ENCODE data around the gene CORO2B. TPM values are rescaled to one million over a fixed set of nuclear protein-coding genes. Genes with fewer than 3 reads are reported as not detected.
A peak's percentile ranks its signal among the peaks of the same experiment; 100 is the strongest.
"Not testable (repeated sequence)": the region's sequence is repeated elsewhere in the genome, so short reads cannot be mapped to it uniquely, and the experiment has no call there.

CORO2B gene
- total and polyA plus RNA-seq, 10 donors, result 0.93 to 8.8 (median 3.6) TPM

DNA sequence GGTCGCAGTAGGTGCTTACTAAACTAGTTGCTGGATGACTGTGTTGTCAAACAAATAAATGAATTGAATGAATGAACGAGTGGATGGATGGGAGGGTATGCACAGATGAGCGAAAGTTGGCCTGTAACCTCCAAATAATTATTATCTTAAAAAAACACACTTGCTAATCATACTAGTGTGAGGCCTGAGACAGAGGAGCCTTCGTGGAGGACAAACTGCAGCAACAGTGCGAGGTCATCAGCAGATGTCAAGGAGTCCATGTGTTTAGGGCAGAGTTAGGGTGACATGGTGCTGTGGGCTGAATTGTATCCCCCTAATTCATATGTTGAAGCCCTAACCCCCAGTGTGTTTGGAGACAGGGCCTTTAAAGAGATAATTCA is 24.4 kb downstream of the CORO2B start:
- H3K4me3 ChIP-seq, result no peak overlapping the region
- H3K27ac ChIP-seq, result no peak overlapping the region
- no peaks in the 10 kb centered on the region for H3K27me3 ChIP-seq (replicated peaks in 1 of 7)
- 87 to 95% (median 91%) methylated on average over 5 of the region's 5 CpGs for WGBS, 5 donors
- TF ChIP-seq, protein P1, sequence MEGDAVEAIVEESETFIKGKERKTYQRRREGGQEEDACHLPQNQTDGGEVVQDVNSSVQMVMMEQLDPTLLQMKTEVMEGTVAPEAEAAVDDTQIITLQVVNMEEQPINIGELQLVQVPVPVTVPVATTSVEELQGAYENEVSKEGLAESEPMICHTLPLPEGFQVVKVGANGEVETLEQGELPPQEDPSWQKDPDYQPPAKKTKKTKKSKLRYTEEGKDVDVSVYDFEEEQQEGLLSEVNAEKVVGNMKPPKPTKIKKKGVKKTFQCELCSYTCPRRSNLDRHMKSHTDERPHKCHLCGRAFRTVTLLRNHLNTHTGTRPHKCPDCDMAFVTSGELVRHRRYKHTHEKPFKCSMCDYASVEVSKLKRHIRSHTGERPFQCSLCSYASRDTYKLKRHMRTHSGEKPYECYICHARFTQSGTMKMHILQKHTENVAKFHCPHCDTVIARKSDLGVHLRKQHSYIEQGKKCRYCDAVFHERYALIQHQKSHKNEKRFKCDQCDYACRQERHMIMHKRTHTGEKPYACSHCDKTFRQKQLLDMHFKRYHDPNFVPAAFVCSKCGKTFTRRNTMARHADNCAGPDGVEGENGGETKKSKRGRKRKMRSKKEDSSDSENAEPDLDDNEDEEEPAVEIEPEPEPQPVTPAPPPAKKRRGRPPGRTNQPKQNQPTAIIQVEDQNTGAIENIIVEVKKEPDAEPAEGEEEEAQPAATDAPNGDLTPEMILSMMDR (IDR thresholded peaks at IDR 0.05 in 8 of 11, conservative IDR thresholded peaks at IDR 0.05 in 3 of 11), result no peak
- TF ChIP-seq POLR2A (IDR thresholded peaks at IDR 0.05) (no peak), POLR2AphosphoS5 (IDR thresholded peaks at IDR 0.05) (no peak)
- peaks cover 0 to 45% (median 13%) of the 10 kb centered on the region in 6 donors for H3K4me1 ChIP-seq
- DNase-seq, result no peak
- H3K36me3 ChIP-seq, result no peaks in the 10 kb centered on the region
- peaks cover 0 to 8% (median 0%) of the 10 kb centered on the region in 8 donors for H3K9me3 ChIP-seq
- intact Hi-C loops (cut with DNase I; ENCODE audit: low total_unique reads), result no loop called here

DNA sequence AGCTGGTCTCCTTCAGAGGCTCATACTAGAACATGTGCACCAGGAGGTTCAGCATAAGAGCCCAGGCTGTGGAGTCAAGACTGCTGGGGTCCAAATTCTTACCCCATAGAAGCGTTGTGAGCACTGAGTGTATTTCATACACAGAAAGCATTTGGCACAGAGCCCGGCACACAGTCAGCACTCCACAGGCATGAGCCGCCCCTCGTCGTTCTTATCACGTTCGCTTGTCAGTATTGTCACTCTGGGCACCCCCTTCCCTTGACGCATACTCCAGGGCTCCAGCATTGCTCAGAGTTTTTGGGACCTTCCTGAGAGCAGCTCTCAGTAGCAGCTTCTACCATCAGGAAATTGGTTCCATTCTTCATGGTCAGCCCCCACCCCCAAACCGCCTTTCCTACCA is 25.2 kb downstream of the CORO2B start:
- no peak overlapping the region for H3K4me3 ChIP-seq
- peaks cover 0 to 8% (median 0%) of the 10 kb centered on the region in 8 donors for H3K9me3 ChIP-seq
- TF ChIP-seq POLR2AphosphoS5 (IDR thresholded peaks at IDR 0.05), result no peak
- TF ChIP-seq POLR2A (IDR thresholded peaks at IDR 0.05), result no peak
- TF ChIP-seq, protein P1 (IDR thresholded peaks at IDR 0.05 in 8 of 11, conservative IDR thresholded peaks at IDR 0.05 in 3 of 11), result no peak
- no peaks in the 10 kb centered on the region for H3K36me3 ChIP-seq
- peaks cover 0 to 43% (median 11%) of the 10 kb centered on the region in 6 donors for H3K4me1 ChIP-seq
- peak; percentile 57 for DNase-seq
- WGBS, 5 donors, result 90 to 94% (median 93%) methylated on average over 9 of the region's 9 CpGs
- H3K27me3 ChIP-seq (replicated peaks in 1 of 7), result no peaks in the 10 kb centered on the region
- no peak overlapping the region for H3K27ac ChIP-seq
- intact Hi-C loops (cut with DNase I; ENCODE audit: low total_unique reads), result no loop called here

DNA sequence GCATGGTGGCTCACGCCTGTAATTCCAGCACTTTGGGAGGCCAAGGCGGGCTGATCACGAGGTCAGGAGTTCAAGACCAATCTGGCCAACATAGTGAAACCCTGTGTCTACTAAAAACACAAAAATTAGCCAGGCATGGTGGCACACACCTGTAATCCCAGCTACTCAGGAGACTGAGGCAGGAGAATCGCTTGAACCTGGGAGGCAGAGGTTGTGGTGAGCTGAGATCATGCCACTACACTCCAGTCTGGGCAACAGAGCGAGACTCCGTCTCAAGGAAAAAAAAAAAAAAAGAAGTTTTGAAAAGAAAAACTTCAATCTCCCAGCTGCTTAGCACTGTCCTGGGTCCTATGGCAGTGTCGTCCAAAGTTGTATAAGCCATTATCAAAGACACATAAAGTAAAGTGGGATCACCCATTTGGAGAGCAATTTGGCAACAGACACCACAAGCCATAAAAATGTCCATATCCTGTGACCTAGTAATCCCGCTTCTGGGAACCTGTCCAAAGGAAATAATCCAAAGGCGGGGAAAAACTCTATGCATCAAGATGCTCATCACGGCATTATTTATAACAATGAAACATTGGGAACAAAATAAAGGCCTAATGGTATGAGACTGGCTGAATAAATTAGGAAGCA is 26.2 kb downstream of the CORO2B start:
- intact Hi-C loops (cut with DNase I; ENCODE audit: low total_unique reads); H3K27me3 ChIP-seq (replicated peaks in 1 of 7); H3K27ac ChIP-seq; H3K4me3 ChIP-seq; H3K36me3 ChIP-seq; H3K9me3 ChIP-seq; DNase-seq: not testable (repeated sequence)
- 68 to 81% (median 75%) methylated on average over 10 of the region's 10 CpGs for WGBS, 5 donors
- H3K4me1 ChIP-seq, result peaks cover 0 to 35% (median 8%) of the 10 kb centered on the region in 6 donors

DNA sequence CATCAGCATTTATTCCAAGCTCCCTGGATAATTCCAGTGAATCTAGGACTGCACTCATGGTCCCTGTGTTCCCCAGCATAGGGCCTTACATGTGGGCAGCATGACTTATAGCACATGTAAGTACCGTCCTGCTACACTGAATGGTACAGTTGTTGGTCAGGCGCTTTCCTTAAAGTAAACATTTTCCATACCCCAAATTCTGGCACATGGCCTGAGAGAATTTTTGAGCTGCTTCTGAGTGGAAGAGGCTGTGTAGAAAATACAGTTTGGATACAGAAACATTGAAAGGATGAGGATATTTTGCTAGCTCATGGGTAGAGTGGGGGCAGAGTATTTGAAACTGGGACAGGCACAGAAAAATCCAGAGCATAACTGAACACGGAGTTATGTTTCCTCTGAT is 27.6 kb downstream of the CORO2B start:
- DNase-seq, result no peak
- Histone ChIP-seq H3K4me3 (no peak overlapping the region), H3K27me3 (replicated peaks in 1 of 7) (no peaks in the 10 kb centered on the region), H3K4me1 (peaks cover 0 to 21% (median 6%) of the 10 kb centered on the region in 6 donors), H3K27ac (no peak overlapping the region), H3K9me3 (peaks cover 0 to 8% (median 0%) of the 10 kb centered on the region in 8 donors), H3K36me3 (no peaks in the 10 kb centered on the region)
- TF ChIP-seq POLR2AphosphoS5 (IDR thresholded peaks at IDR 0.05) (no peak), POLR2A (IDR thresholded peaks at IDR 0.05) (no peak)
- TF ChIP-seq, protein P1 (IDR thresholded peaks at IDR 0.05 in 8 of 11, conservative IDR thresholded peaks at IDR 0.05 in 3 of 11), result no peak
- 89 to 94% (median 91%) methylated on average over 3 of the region's 3 CpGs for WGBS, 5 donors
- intact Hi-C loops (cut with DNase I; ENCODE audit: low total_unique reads), result no loop called here
